22Rv1 (cell line): Measurements from ENCODE around the gene FZD8.

Experiments
- H3K27ac ChIP-seq: fragments of 450-650 bp; 2 replicates; pipeline ENCODE4 v1.5.1; 2017
- ZFX ChIP-seq: fragments of 450-650 bp; IDR thresholded peaks from 2 replicates; pipeline ENCODE4 v1.6.1; 2017; ENCODE audit warnings: antibody characterized with exemption, borderline replicate concordance
- TF ChIP-seq, protein P1 (sequence below): fragments of 450-650 bp; IDR thresholded peaks from 2 replicates; pipeline ENCODE4 v1.5.1; 2017; ENCODE audit warnings: mild to moderate bottlenecking

FZD8 gene, protein sequence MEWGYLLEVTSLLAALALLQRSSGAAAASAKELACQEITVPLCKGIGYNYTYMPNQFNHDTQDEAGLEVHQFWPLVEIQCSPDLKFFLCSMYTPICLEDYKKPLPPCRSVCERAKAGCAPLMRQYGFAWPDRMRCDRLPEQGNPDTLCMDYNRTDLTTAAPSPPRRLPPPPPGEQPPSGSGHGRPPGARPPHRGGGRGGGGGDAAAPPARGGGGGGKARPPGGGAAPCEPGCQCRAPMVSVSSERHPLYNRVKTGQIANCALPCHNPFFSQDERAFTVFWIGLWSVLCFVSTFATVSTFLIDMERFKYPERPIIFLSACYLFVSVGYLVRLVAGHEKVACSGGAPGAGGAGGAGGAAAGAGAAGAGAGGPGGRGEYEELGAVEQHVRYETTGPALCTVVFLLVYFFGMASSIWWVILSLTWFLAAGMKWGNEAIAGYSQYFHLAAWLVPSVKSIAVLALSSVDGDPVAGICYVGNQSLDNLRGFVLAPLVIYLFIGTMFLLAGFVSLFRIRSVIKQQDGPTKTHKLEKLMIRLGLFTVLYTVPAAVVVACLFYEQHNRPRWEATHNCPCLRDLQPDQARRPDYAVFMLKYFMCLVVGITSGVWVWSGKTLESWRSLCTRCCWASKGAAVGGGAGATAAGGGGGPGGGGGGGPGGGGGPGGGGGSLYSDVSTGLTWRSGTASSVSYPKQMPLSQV

DNA sequence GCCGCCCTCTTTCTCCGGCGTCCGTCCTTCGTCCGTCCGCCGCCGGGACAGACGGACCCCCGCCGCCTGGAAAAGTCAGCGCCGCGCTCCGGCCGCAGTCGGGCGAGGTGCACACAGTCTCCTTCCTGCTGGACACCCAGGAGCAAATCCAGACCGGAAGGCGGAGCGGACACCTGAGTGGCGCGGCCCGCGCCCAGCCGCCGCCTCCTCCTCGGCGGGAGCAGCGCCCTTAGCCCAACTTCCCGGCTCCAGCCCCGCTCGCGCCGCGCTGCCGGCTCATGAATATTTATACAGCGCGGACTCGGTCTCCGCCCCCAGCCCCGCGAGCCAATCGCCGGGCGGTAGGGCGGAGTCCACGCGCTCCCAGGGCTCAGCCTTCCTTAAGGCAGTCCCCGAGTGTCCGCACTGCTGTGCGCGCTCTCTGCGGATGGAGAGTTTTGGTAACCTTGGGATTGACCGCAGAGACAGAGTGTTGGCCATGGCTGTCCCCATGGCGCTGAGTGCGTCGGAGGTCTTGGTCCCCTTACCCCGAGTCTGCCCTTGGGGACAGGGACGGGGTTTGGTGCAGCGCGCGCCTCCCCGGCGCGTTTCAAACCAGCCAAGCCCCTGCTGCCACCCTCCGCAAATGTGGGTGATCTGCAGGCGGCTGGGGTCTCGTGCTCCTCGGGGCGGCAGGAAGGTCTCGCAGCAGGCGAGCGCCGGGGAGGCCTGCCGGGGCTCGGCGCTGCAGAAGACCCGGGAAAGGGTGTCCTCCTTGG is at the start of gene FZD8:
FZD8 (minus strand) TSS at position 262 of the 758 bp plus-strand sequence. CDS start 867 bp downstream, outside the sequence.
- peak within 1 kb of the TSS; percentile 94 for H3K27ac ChIP-seq

DNA sequence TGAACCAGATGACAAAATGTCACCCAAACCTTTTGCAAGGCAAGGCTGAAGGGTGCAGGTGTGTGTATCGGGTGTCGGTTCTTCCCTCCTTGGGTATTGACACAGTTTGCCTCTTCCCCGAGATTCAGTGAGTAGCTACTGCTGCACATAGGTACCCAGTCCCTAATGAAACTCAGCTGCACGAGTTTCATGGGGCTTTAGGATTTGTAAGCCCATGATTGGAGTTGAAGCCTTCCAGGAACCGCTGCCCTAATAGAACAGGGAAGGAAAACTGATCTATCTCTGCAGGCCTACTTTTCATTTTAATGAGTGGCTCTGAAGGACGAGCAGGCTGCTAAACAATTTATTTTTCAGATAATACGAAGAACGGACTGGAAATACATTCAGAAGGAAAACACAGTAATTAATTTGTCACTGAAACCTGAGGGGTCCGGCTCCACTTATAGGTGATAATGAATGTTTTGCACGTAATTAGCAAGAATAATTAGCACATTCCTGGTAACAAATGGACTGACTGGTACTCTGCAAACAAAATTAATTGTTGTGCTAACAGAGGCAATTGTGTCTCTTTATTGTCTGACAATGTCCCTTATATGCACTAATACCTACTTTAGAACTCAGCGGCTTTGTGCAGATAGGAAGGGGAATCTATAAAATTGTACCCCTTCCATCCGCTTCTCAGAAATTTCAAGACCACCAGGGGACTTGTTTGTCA is 49.6 kb upstream of the FZD8 start:
- peak overlapping the region; percentile 89 for H3K27ac ChIP-seq
- TF ChIP-seq ZFX, result no peak
- TF ChIP-seq, protein P1, sequence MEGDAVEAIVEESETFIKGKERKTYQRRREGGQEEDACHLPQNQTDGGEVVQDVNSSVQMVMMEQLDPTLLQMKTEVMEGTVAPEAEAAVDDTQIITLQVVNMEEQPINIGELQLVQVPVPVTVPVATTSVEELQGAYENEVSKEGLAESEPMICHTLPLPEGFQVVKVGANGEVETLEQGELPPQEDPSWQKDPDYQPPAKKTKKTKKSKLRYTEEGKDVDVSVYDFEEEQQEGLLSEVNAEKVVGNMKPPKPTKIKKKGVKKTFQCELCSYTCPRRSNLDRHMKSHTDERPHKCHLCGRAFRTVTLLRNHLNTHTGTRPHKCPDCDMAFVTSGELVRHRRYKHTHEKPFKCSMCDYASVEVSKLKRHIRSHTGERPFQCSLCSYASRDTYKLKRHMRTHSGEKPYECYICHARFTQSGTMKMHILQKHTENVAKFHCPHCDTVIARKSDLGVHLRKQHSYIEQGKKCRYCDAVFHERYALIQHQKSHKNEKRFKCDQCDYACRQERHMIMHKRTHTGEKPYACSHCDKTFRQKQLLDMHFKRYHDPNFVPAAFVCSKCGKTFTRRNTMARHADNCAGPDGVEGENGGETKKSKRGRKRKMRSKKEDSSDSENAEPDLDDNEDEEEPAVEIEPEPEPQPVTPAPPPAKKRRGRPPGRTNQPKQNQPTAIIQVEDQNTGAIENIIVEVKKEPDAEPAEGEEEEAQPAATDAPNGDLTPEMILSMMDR, result no peak

More for the DNA sequence above, at the start of gene FZD8:
- TF ChIP-seq ZFX, result no peak
- TF ChIP-seq, protein P1, result no peak; the same call in 1 of the 2 replicates

DNA sequence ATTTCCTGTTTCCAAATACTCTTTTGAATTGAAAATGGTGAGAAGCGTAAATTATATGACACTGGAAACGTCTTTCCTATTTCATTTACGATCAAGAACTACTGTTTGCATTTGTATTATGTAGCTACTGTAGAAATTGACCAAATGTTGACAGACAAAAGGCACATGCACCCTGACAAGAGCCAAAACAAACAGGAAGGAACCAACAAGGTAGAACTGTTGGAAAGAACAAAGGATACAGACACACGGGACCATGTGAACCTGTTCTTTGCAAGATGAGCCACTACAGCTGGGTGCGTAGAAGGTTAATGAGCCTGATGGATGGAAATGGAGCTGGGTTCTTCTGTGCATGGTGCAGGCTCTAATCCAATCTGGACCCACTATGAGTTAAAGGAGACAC is 48.4 kb upstream of the FZD8 start:
- TF ChIP-seq ZFX, result no peak
- TF ChIP-seq, protein P1, result no peak
- peak overlapping the region; percentile 89 for H3K27ac ChIP-seq

DNA sequence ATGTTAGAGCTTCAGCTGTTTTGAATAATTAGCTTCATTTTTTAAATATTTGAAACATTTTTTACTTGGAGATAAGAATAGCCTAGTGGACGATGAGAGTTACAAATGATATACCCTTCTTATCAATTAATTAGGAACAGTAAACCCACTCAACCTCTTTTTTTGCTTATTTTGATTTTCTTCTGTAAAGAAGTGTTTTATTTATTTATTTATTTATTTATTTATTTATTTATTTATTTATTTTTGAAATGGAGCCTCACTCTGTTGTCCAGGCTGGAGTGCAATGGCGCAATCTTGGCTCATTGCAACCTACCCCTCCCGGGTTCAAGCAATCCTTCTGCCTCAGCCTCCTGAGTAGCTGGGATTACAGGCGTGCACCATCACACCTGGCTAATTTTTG is 43.8 kb upstream of the FZD8 start:
- peak overlapping the region; percentile 90 for H3K27ac ChIP-seq

DNA sequence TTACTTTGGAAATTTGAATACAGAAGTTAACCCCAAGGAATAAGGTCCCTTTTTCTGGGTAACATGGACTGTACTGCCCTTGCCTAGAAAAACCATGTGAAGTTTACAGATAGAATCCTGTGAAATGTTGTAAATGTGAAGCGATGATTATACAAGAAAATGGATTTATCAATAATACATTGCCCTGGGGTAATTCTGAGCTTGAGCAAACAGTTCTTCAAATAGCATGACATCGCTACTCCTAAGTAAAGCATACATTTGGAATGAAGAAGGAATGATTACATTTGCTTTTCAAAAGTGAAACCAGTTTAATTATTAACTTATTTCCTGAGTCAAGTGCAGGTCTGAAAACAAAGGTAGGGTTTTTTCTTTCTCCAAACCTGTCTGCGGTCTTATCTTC is 43.3 kb upstream of the FZD8 start:
- H3K27ac ChIP-seq, result peak overlapping the region; percentile 90
- TF ChIP-seq, protein P1, result no peak
- no peak for TF ChIP-seq ZFX

DNA sequence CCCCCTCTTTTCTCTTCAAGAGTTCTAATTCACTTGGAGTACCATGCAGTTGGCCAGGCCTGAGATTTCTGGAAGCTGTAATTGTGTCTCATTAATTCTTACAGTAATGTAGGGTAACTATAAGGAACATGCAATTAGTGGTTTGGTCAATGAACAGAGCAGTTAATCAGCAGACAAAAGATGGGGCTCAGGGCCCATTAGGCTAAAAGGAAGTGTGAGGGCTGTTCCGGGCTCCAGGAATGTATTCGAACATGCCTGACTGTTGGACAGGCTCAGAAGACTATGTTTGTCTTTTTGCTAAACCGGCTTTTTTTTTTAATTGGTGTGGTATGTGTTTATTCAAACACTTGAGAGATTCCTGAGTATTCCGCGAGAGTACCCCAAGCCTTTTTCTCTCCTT is 42.5 kb upstream of the FZD8 start:
- H3K27ac ChIP-seq, result peak overlapping the region; percentile 90
- TF ChIP-seq, protein P1, result no peak
- no peak for TF ChIP-seq ZFX

DNA sequence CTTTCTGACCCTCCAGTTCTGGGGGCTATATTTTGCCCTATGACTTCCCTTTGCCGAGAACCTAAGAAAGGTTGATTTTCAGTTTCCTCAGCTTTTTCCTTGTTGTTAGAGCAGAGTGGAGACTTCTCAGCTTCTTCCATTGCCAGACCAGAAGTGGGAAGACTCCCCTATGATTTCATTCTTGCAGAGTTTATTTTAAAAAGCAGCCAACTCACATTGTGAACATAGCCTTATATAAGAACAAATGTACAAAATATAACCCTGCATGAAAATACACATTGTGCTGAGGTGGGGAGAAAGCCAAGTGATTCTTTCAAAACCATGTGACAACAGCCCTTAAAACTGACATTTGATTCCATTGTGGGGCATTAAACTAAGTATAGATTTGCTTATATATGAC is 33.8 kb upstream of the FZD8 start:
- H3K27ac ChIP-seq, result no peak overlapping the region
- no peak for TF ChIP-seq ZFX
- TF ChIP-seq, protein P1, result no peak
